LNCAP (cell line): ENCODE data around the gene AMZ2.

Experiments
- TF ChIP-seq, protein P1 (sequence below): fragments of 450-650 bp; IDR thresholded peaks from 2 replicates; pipeline ENCODE4 v1.5.1; 2017; ENCODE audit warnings: mild to moderate bottlenecking

AMZ2 gene

GRCh38 chr17:68247445-68248198 is at the start of gene AMZ2:
Gene AMZ2, plus strand, starts transcription at chr17:68248043. Its CDS starts 2,145 bp downstream, at chr17:68250188.
- TF ChIP-seq, protein P1, sequence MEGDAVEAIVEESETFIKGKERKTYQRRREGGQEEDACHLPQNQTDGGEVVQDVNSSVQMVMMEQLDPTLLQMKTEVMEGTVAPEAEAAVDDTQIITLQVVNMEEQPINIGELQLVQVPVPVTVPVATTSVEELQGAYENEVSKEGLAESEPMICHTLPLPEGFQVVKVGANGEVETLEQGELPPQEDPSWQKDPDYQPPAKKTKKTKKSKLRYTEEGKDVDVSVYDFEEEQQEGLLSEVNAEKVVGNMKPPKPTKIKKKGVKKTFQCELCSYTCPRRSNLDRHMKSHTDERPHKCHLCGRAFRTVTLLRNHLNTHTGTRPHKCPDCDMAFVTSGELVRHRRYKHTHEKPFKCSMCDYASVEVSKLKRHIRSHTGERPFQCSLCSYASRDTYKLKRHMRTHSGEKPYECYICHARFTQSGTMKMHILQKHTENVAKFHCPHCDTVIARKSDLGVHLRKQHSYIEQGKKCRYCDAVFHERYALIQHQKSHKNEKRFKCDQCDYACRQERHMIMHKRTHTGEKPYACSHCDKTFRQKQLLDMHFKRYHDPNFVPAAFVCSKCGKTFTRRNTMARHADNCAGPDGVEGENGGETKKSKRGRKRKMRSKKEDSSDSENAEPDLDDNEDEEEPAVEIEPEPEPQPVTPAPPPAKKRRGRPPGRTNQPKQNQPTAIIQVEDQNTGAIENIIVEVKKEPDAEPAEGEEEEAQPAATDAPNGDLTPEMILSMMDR, result no peak

DNA sequence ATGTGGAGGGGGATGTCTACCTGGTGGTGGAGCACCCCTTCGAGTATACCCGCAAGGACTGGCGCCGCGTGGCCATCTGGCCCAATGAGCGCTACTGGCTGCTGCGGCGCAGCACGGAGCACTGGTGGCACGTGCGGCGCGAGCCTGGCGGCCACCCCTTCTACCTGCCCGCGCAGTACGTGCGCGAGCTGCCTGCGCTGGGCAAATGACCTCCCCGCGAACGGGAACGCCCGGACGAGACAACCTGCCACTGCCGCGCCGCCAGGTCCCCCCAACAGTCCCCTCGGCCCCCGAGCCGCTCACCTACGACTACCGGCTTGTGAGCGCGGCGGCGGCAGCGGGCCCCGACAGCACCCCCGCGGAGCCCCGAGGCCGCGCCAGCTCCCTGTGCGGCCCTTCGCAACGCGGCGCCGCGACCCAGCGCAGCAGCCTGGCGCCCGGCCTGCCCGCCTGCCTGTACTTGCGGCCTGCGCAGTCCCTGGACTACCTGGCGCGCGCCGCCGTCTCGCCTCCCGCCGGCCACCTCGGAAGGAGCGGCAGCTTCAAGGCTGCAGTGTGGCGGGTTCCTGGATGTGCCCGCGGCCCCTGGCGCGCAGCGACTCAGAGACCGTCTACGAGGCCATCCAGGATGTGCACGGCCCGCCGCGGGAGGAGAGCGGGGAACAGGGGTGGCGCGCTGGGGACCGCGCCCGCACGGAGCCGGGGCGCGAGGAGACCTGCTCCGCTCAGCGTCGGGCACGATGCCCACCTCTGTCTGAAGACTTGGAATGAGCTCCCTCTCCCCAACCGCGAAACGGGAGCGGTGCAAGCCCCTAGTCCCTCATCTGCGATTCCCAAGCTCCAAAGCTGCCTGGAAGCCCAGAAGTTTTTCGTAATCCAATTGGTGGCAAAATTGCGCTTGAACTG is 48.7 kb upstream of the AMZ2 start:
- TF ChIP-seq, protein P1, result no peak

GRCh38 chr17:68199837-68200688 is 47.8 kb upstream of the AMZ2 start:
- TF ChIP-seq, protein P1, result no peak

GRCh38 chr17:68200689-68201417 is 47.0 kb upstream of the AMZ2 start:
- TF ChIP-seq, protein P1, result peak; percentile 90

DNA sequence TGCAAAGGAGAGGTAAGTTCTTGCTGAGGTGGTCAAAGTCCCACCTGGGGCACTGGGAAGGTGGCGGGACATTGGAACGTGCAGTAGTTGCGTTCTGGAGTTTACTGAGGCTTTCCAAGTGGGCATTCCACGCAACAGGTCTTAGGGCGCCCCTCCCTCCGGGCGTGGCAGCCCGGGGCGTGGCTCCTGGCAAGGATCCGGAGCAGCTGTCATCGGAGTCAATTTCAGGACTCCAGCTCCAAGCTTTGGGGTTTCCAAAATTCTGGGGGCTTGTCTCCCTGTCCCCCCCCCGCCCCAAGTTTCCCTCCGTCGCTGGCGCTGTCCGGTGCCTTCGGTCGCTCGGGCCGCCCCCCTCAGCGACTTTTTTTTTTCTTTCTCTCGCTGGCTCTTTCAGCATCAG is 43.1 kb upstream of the AMZ2 start:
- TF ChIP-seq, protein P1, result no peak

- TF ChIP-seq, protein P1, result peak; percentile 91
Observed at GRCh38 chr17:68205251-68205807, 42.5 kb upstream of the AMZ2 start.
